Hepatocyte (in vitro differentiated cells): ENCODE data around the gene NOTCH1.

Experiments used
- CTCF ChIP-seq: fragments of 200-600 bp; sonication (generic); IDR thresholded peaks from 2 replicates; pipeline ENCODE4 v1.5.1; 2016; ENCODE audit warnings: antibody characterized with exemption, mild to moderate bottlenecking; ENCODE audit not compliant: poor library complexity
- EZH2 ChIP-seq: fragments of 200-600 bp; sonication (generic); IDR thresholded peaks from 2 replicates; pipeline ENCODE4 v1.6.1; 2016; ENCODE audit warnings: antibody characterized with exemption, mild to moderate bottlenecking, borderline replicate concordance
- EZH2phosphoT487 ChIP-seq: fragments of 200-600 bp; sonication (generic); IDR thresholded peaks from one replicate; pipeline ENCODE4 v1.6.1; 2018; ENCODE audit warnings: antibody characterized with exemption, mild to moderate bottlenecking, low read depth, moderate library complexity; ENCODE audit not compliant: unreplicated experiment, severe bottlenecking

- TF ChIP-seq CTCF (no peak), EZH2 (no peak), EZH2phosphoT487 (no peak)
These were observed 58.8 kb downstream of the NOTCH1 start for GRCh38 chr9:136486823-136487620.
